Upper lobe of left lung (tissue), 4 donors: Measurements from ENCODE around the gene DST.

Source experiments
- CTCF ChIP-seq, 6 experiments: fragments of 450-650 bp in 4 of 6; fragments of 200-600 bp in 2 of 6; sonication (generic) in 2 of 6; IDR thresholded peaks; one replicate each; pipeline ENCODE4 v1.5.1; 2016 to 2019; ENCODE audit warnings: antibody characterized with exemption in 6 of 6
- EP300 ChIP-seq, 4 donors: sonication (generic); formaldehyde crosslinking; IDR thresholded peaks; one replicate each; pipeline ENCODE4 v1.5.1; 2017; ENCODE audit warnings: antibody characterized with exemption in 4 of 4, control low read depth in 2 of 4
- POLR2A ChIP-seq, 4 donors: fragments of 450-650 bp; IDR thresholded peaks; one replicate each; pipeline ENCODE4 v1.5.1; 2016 to 2017; ENCODE audit warnings: antibody characterized with exemption in 4 of 4, mild to moderate bottlenecking in 2 of 4
- POLR2AphosphoS5 ChIP-seq, 2 donors: sonication (generic); formaldehyde crosslinking; IDR thresholded peaks; one replicate each; pipeline ENCODE4 v1.5.1; 2017; ENCODE audit warnings: antibody characterized with exemption in 2 of 2

GRCh38 chr6:56628105-56628504 is 14.6 kb downstream of the DST start:
- TF ChIP-seq CTCF (IDR thresholded peaks at IDR 0.05) = no peak
- no peak for TF ChIP-seq POLR2A (IDR thresholded peaks at IDR 0.05)
- TF ChIP-seq EP300 (IDR thresholded peaks at IDR 0.05) = no peak
- TF ChIP-seq POLR2AphosphoS5 (IDR thresholded peaks at IDR 0.05) = no peak
